SU-DHL-6 (cell line): ENCODE results near the gene CFAP45.

Source experiments
- H2AFZ ChIP-seq: fragments of 200-600 bp; sonication (generic); 2 replicates; pipeline ENCODE4 v1.6.1; 2014; ENCODE audit warnings: low read depth, mild to moderate bottlenecking, moderate library complexity, mixed read lengths, antibody characterized with exemption, low read length; ENCODE audit not compliant: severe bottlenecking
- H3F3A ChIP-seq: fragments of 200-600 bp; shearing (Covaris generic); 2 replicates; pipeline ENCODE4 v1.6.0; 2016; ENCODE audit warnings: antibody characterized with exemption, mild to moderate bottlenecking; ENCODE audit not compliant: insufficient read depth
- H3K27ac ChIP-seq: fragments of 200-600 bp; sonication (generic); 2 replicates; pipeline ENCODE4 v1.5.1; 2016; ENCODE audit warnings: low read depth, mild to moderate bottlenecking, low read length, moderate library complexity, mixed read lengths
- H3K27me3 ChIP-seq: fragments of 200-600 bp; sonication (generic), shearing (Covaris generic); 2 replicates; pipeline ENCODE4 v1.6.0; 2014; ENCODE audit warnings: mild to moderate bottlenecking, low read length
- H3K36me3 ChIP-seq: fragments of 200-600 bp; sonication (generic); 2 replicates; pipeline ENCODE4 v1.6.1; 2014; ENCODE audit warnings: mild to moderate bottlenecking, low read length, mixed read lengths
- H3K4me2 ChIP-seq: fragments of 300-600, 200-600 bp; shearing (Covaris generic), sonication (generic); 2 replicates; pipeline ENCODE4 v1.6.0; 2014; ENCODE audit warnings: low read length, low read depth, mild to moderate bottlenecking; ENCODE audit not compliant: poor library complexity, severe bottlenecking
- H3K4me3 ChIP-seq: fragments of 200-600 bp; sonication (generic); 2 replicates; pipeline ENCODE4 v1.5.1; 2014; ENCODE audit warnings: antibody characterized with exemption, low read length, mild to moderate bottlenecking, mixed read lengths; ENCODE audit not compliant: insufficient read depth, poor library complexity, severe bottlenecking
- H3K79me2 ChIP-seq: fragments of 200-600 bp; sonication (generic); 2 replicates; pipeline ENCODE4 v1.6.1; 2014; ENCODE audit warnings: mild to moderate bottlenecking, low read length, moderate library complexity; ENCODE audit not compliant: insufficient read depth
- H3K9ac ChIP-seq: fragments of 200-600 bp; sonication (generic); 2 replicates; pipeline ENCODE4 v1.7.0; 2014; ENCODE audit warnings: mild to moderate bottlenecking, low read length
- H3K9me2 ChIP-seq: fragments of 200-600 bp; sonication (generic); replicated peaks from 2 replicates; pipeline ENCODE4 v1.6.1; 2014; ENCODE audit warnings: low read length; ENCODE audit not compliant: insufficient read depth
- H3K9me3 ChIP-seq: fragments of 200-600 bp; sonication (generic); 2 replicates; pipeline ENCODE4 v1.6.1; 2014; ENCODE audit warnings: low read length, mixed read lengths; ENCODE audit not compliant: insufficient read depth
- H4K20me1 ChIP-seq: fragments of 200-600 bp; sonication (generic); 2 replicates; pipeline ENCODE4 v1.6.1; 2014; ENCODE audit warnings: low read depth, mild to moderate bottlenecking, antibody characterized with exemption, low read length, moderate library complexity, mixed read lengths
- EZH2phosphoT487 ChIP-seq: fragments of 200-600 bp; sonication (generic), shearing (Covaris generic); conservative IDR thresholded peaks from 2 replicates; pipeline ENCODE4 v1.6.1; 2018; ENCODE audit warnings: mild to moderate bottlenecking, antibody characterized with exemption, low read length, moderate library complexity, mixed read lengths
- TF ChIP-seq, protein P1 (sequence below): fragments of 200-600 bp; sonication (generic); IDR thresholded peaks from one replicate; pipeline ENCODE4 v1.5.1; 2017; ENCODE audit warnings: antibody characterized with exemption, mild to moderate bottlenecking, low read length, moderate library complexity; ENCODE audit not compliant: insufficient read depth, poor library complexity, severe bottlenecking

CFAP45 gene

DNA sequence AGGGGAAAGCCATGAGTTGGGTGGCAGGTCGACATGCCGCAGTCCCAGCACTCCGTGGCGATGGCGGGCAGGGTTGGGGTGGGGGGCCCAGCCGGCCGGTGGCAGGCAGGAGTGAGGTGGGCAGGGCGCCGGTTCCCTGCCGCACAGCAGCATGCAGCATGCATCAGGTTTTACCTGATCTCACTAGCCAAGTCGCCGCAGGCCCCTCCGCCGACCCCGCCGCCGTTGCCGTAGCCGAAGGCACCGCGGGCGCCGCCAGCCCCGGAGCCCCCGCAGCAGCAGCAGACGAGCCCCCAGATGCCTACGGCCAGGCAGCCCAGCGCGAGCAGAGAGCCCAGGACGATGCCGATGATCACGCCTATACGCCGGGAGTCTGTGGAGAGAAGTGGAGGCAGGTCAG lies 44.3 kb downstream of the CFAP45 start:
- H4K20me1 ChIP-seq, result no peaks in the 10 kb centered on the region
- H3K4me2 ChIP-seq, result no peak overlapping the region
- H3K4me3 ChIP-seq, result no peak overlapping the region
- no peaks in the 10 kb centered on the region for H3K36me3 ChIP-seq
- H3K27me3 ChIP-seq, result no peaks in the 10 kb centered on the region
- no peaks in the 10 kb centered on the region for H3K9me3 ChIP-seq
- H2AFZ ChIP-seq, result no peak overlapping the region
- no peak overlapping the region for H3K9ac ChIP-seq
- no peak overlapping the region for H3K27ac ChIP-seq
- no peaks in the 10 kb centered on the region for H3K9me2 ChIP-seq
- H3K79me2 ChIP-seq, result no peaks in the 10 kb centered on the region
- TF ChIP-seq EZH2phosphoT487, result no peak
- TF ChIP-seq, protein P1, sequence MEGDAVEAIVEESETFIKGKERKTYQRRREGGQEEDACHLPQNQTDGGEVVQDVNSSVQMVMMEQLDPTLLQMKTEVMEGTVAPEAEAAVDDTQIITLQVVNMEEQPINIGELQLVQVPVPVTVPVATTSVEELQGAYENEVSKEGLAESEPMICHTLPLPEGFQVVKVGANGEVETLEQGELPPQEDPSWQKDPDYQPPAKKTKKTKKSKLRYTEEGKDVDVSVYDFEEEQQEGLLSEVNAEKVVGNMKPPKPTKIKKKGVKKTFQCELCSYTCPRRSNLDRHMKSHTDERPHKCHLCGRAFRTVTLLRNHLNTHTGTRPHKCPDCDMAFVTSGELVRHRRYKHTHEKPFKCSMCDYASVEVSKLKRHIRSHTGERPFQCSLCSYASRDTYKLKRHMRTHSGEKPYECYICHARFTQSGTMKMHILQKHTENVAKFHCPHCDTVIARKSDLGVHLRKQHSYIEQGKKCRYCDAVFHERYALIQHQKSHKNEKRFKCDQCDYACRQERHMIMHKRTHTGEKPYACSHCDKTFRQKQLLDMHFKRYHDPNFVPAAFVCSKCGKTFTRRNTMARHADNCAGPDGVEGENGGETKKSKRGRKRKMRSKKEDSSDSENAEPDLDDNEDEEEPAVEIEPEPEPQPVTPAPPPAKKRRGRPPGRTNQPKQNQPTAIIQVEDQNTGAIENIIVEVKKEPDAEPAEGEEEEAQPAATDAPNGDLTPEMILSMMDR, result no peak
- no peaks in the 10 kb centered on the region for H3F3A ChIP-seq

DNA sequence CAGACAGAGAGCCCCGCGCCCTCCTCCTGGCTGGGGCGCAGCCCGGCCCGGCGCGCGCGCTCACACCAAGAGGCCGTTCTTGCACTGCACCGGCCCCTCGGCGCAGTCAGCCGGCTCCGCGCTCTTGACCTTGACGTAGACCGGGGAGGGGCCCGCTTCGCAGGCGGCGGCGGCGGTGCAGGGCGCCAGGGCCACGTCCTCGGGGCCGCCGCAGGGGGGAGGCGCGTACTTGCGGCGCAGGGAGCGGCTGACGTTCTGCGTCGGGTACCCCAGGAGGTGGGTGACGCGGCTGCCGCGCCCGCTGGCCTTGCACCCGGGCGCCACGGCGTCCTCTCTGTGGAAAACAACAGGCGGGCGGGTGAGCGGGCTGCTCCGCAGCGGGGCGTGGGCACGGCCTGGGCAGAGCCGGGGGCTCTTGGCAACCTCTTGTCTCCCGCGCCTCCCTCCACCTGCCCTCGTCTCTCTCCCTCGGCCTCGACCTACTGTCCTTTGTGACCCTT lies 45.2 kb downstream of the CFAP45 start:
- H3K27ac ChIP-seq, result no peak overlapping the region
- H3K27me3 ChIP-seq, result no peaks in the 10 kb centered on the region
- no peaks in the 10 kb centered on the region for H3K36me3 ChIP-seq
- H3K9ac ChIP-seq, result no peak overlapping the region
- H3K4me3 ChIP-seq, result no peak overlapping the region
- H3K4me2 ChIP-seq, result no peak overlapping the region
- no peaks in the 10 kb centered on the region for H3K9me3 ChIP-seq
- no peaks in the 10 kb centered on the region for H3F3A ChIP-seq
- no peak for TF ChIP-seq EZH2phosphoT487
- TF ChIP-seq, protein P1, result no peak
- no peak overlapping the region for H2AFZ ChIP-seq
- no peaks in the 10 kb centered on the region for H3K79me2 ChIP-seq
- no peaks in the 10 kb centered on the region for H4K20me1 ChIP-seq
- H3K9me2 ChIP-seq, result no peaks in the 10 kb centered on the region

DNA sequence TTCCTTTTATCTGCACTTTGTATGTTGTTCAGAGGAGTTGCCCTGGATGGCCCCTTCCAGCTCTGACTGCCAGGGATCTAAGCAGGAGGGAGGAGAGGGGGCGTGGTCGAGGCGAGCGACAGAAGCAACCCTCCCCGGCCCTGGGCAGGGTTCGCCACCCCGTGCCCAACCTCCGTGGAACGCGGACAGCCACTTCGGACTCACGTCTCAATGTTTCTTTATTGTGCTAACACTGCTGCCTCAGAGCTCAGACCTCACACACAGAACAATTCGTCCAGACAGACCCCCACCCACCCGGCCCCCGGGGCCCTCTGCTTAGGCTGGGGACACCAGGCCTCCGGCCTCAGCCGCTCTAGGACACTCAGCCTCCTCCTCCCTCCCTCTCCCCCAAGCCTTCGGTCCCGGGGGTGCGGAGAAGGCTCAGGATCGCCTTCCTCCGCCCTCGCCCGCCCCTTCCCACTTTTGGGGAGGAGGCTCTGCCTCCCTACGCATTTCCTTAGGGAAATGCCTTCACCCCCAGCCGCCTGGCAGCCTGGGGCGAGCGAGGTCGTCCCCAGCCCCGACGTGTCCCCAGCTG lies 45.8 kb downstream of the CFAP45 start:
- TF ChIP-seq, protein P1, result no peak
- no peak for TF ChIP-seq EZH2phosphoT487
- H3K4me3 ChIP-seq, result no peak overlapping the region
- no peaks in the 10 kb centered on the region for H3K9me2 ChIP-seq
- H3K4me2 ChIP-seq, result no peak overlapping the region
- H3K9ac ChIP-seq, result no peak overlapping the region
- H3K27ac ChIP-seq, result no peak overlapping the region
- H4K20me1 ChIP-seq, result no peaks in the 10 kb centered on the region
- H3K79me2 ChIP-seq, result no peaks in the 10 kb centered on the region
- no peak overlapping the region for H2AFZ ChIP-seq
- no peaks in the 10 kb centered on the region for H3K36me3 ChIP-seq
- H3F3A ChIP-seq, result no peaks in the 10 kb centered on the region
- H3K27me3 ChIP-seq, result no peaks in the 10 kb centered on the region
- H3K9me3 ChIP-seq, result no peaks in the 10 kb centered on the region
